GM12891 (cell line): Measurements from ENCODE around the gene PRSS27.

Experiments
- DNase-seq: peaks from one replicate; pipeline ENCODE4 v3.0.0; 2011; ENCODE audit warnings: low spot score; ENCODE audit not compliant: insufficient read length
- FAIRE-seq: peaks from 2 replicates; lab custom pipeline; 2011; peaks lifted over from hg19 to GRCh38; lab: Jason Lieb, UNC
- PAX5 ChIP-seq: IDR thresholded peaks from 2 replicates; pipeline ENCODE4 v1.6.1; 2011; ENCODE audit warnings: low read length, moderate library complexity, mild to moderate bottlenecking; ENCODE audit not compliant: insufficient read depth, severe bottlenecking
- POLR2A ChIP-seq: IDR thresholded peaks from 2 replicates; pipeline ENCODE4 v1.6.1; 2011; ENCODE audit warnings: low read depth, low read length, control low read depth
- POLR2AphosphoS5 ChIP-seq: IDR thresholded peaks from 2 replicates; pipeline ENCODE4 v1.6.1; 2011; ENCODE audit warnings: low read depth, low read length, control low read depth
- POU2F2 ChIP-seq: IDR thresholded peaks from 2 replicates; pipeline ENCODE4 v1.6.1; 2011; ENCODE audit warnings: low read depth, mild to moderate bottlenecking, control low read depth, low read length, moderate library complexity
- SPI1 ChIP-seq: IDR thresholded peaks from 2 replicates; pipeline ENCODE4 v1.6.1; 2011; ENCODE audit warnings: low read depth, low read length, control low read depth
- TAF1 ChIP-seq: IDR thresholded peaks from 2 replicates; pipeline ENCODE4 v1.6.1; 2011; ENCODE audit warnings: low read depth, low read length, control low read depth

The PRSS27 gene

DNA sequence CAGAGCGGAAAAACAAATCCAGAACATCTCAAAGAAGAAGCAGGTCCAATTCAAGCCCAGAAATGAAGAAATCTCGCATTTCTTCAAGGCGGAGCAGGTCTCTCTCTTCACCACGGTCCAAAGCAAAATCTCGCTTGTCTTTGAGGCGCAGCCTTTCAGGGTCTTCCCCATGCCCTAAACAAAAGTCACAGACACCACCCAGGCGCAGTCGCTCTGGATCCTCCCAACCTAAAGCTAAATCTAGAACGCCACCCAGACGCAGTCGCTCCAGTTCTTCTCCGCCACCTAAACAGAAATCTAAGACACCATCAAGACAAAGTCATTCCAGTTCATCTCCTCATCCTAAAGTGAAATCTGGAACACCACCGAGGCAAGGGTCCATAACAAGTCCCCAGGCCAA lies 42.7 kb upstream of the PRSS27 start:
- no peak for FAIRE-seq
- DNase-seq: no peak
- TF ChIP-seq POLR2AphosphoS5: no peak
- TF ChIP-seq SPI1: no peak
- no peak for TF ChIP-seq TAF1
- no peak for TF ChIP-seq POU2F2
- TF ChIP-seq POLR2A: no peak
- no peak for TF ChIP-seq PAX5

DNA sequence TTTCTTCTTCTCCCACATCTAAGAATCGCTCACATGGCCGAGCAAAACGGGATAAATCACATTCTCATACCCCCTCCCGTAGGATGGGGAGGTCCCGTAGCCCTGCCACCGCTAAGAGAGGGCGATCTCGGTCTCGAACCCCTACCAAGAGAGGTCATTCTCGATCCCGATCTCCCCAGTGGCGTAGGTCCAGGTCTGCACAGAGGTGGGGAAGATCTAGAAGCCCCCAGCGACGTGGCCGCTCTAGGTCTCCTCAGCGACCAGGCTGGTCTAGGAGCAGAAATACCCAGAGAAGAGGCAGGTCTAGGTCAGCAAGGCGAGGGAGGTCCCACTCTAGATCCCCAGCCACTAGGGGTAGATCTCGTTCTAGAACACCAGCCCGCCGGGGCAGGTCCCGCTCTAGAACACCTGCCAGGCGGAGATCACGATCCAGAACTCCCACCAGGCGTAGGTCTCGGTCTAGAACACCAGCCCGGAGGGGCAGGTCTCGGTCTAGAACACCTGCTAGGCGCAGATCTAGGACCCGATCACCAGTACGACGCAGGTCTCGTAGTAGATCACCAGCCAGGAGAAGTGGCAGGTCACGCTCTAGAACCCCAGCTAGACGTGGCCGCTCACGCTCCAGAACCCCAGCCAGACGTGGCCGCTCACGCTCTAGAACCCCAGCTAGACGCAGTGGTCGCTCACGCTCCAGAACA lies 42.0 kb upstream of the PRSS27 start:
- DNase-seq (no peak), FAIRE-seq (no peak)
- TF ChIP-seq POU2F2 (no peak), TAF1 (no peak), SPI1 (no peak), POLR2A (no peak), POLR2AphosphoS5 (no peak), PAX5 (no peak)

DNA sequence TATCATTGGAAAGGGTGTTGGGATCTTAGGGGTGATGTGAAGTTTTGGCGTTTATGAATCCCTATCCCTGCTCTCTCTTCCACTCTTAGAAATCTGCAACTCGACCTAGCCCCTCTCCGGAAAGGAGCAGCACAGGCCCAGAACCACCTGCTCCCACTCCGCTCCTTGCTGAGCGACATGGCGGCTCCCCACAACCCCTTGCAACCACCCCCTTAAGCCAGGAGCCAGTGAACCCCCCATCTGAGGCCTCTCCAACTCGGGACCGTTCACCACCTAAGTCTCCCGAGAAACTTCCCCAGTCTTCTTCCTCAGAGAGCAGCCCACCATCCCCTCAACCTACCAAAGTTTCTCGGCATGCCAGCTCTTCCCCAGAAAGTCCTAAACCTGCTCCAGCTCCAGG lies 41.4 kb upstream of the PRSS27 start:
- DNase-seq (no peak), FAIRE-seq (no peak)
- TF ChIP-seq POU2F2 (no peak), POLR2A (no peak), PAX5 (no peak), POLR2AphosphoS5 (no peak), TAF1 (no peak), SPI1 (no peak)

DNA sequence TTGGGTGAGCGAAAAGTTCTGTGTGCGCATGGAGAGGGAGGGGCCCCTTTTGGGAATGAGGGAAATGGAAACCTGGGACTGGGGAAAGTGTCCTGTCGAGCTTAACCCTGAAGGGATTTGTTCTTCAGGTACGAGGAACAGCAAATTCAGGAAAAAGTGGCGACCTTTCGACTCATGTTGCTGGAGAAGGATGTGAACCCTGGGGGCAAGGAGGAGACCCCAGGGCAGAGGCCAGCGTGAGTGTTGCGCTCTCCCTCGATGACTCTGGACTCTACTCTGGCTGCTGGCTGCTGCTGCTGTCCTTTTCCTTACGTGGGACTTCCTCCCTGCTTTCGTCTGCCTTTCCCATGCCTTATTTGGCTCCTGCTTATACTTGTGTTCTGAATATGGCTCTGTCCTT lies 37.3 kb upstream of the PRSS27 start:
- DNase-seq (no peak), FAIRE-seq (no peak)
- no peak for TF ChIP-seq POLR2A
- TF ChIP-seq POLR2AphosphoS5: no peak
- TF ChIP-seq SPI1: no peak
- no peak for TF ChIP-seq PAX5
- TF ChIP-seq TAF1: no peak
- TF ChIP-seq POU2F2: no peak

DNA sequence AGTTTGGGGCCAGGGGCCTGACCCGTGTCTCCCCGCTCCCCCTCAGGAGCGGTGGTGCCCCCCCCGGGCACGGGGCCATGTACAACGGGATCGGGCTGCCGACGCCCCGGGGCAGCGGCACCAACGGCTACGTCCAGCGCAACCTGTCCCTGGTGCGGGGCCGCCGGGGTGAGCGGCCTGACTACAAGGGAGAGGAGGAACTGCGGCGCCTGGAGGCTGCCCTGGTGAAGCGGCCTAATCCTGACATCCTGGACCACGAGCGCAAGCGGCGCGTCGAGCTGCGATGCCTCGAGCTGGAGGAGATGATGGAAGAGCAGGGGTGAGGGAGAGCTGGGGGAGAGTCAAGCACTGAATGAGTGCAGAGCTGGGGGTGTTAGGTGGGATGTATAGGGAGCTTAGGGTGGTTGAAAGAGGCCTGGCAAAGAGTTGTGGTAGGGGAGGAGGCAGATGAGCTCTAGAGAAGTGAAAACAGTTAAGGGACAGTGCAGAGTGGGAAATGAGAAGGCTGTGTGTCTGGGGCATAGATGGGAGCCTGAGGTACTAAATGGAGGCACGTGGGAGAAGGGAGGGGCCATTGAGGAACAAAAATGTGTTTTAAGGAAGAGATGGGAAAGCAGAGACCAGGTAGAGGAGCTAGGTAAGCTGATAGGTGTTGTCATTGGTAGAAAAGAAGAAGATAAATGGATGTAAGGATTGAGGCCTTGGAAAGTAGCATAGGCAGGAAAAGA lies 36.4 kb upstream of the PRSS27 start:
- TF ChIP-seq POLR2AphosphoS5: 0 out of 2 replicates have a peak, but pooled peaks have one; percentile 29
- no peak for TF ChIP-seq TAF1
- TF ChIP-seq POU2F2: no peak
- no peak for TF ChIP-seq PAX5
- TF ChIP-seq POLR2A: no peak; the same call in 1 of the 2 replicates
- no peak for TF ChIP-seq SPI1
- DNase-seq: no peak
- no peak for FAIRE-seq

DNA sequence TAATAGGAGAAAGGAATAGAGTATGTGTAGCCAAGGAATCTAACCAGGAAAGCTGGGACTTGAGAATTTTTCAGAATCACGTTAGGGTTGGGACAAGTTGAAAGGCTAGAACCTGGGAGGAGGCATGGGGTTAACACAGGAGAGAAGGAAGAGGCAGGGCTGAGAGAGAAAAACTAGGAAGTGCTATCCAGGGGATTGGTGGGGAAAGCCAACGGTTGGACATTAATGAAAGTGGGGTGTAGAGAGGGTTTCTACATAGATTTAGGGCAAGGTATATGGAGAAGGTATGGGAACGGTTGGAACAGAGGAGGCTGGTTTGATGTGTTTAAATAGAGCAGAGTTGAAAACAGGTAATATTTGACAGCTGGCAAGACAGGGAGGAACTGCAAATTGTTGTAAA lies 35.1 kb upstream of the PRSS27 start:
- TF ChIP-seq POLR2AphosphoS5 (no peak), TAF1 (no peak), PAX5 (no peak), SPI1 (no peak), POLR2A (no peak)
- FAIRE-seq: no peak
- DNase-seq: no peak

DNA sequence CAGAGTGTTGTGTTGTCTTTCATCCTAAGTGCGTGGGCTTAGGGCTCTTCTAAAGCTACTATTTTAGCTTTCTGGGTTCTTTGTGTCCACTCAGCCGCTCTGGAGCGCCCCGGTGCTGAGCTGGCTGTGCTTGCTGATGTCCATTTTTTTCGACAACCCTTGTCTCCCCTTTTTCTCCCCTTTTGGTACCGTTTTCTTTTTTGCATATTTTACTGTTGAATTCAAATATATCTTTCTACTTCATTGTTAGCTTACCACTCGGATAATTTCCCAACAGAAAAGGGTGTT lies 33.7 kb upstream of the PRSS27 start:
- FAIRE-seq: no peak
- TF ChIP-seq POLR2A (peak; percentile 19; the same call in 1 of the 2 replicates), TAF1 (no peak), POLR2AphosphoS5 (no peak)
- DNase-seq: no peak

DNA sequence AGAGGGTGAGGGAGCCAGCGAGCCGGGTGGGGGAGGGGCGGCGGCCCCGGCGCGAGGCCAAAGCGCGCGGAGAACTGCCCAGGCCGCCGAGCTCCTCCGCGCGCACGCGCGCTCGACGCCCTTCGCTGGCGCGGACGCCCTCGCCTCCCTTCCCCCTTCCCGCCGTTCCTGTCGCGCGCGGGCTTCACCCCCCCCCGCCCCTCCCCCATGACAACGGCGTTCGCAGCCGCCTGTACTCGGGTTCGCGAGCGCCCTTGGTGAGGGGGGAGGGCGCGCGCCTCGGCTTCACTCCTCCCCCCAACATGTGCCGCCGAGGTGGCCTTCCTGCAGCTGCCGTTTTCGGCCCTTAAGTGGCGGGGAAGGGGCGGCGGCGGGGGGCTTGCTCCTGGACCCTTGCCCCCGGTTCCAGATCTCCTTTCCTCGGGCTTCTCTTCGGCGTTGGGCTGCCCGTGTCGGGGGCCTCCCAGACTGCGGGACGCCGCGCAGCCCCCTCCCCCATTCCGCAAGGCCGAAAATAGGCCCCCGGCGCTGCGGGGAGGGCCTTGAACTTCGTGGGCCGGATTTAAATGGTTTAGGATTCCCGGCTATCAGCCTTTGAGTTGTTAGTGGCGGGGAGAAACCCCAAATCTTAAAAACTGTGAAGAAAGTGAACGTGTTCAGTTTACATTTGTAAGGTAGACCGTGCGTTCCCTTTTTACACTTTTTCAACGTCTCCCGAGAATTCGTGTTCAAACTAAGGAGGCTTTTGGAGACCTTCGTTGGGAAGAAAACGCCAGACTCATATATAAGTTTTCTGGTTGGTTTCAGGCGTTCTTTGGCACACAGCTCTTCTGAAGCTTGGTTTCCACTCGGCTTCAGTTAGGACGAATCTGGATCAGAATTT lies 33.1 kb upstream of the PRSS27 start:
- DNase-seq (peak; percentile 78), FAIRE-seq (no peak)
- TF ChIP-seq POLR2AphosphoS5 (no peak), POLR2A (peak; percentile 9; the same call in 1 of the 2 replicates)

DNA sequence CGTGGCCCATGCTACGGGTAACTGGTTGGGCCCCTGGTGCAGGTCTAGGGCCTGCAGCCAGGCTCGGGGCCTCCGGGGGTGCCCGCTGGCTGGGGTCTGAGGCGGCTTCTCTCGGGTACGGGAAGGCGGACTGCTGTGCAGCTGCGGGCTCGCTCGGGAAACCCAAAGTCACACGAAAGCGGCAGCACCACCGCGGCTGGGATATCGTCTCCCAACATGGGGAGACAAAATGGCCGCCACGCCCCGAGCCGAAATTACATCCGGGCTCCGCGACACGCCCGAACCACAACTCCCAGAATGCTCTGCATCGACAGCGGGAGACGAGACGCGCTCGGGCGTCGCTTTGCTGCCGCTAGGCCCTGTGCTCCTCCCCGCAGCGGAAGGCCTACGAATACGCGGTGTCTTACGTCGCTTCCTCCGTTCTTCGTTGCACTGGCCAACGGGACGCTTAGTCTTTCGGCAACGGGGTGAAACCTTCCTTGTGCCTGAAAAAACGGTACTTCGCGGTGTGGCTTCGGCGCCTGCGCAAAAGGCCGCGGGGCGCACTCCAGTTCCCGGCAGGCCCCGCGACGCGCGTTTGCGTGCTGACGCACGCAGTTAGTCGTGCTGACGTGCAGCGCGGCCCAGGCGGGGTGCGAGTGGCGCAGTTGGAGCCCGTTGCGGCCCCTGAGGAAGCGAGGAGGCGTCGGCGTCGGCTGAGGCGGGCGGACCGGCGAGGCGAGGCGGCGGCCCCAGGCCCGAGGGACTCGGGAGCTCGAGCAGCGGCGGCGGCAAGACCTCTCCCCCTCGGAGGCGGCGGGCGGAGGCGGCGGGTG lies 32.2 kb upstream of the PRSS27 start, which contains the start of gene SRRM2:
Gene SRRM2 (plus strand): TSS at position 604 of the 815 bp plus-strand sequence. CDS start 3,727 bp downstream, outside the sequence.
- DNase-seq (peak; percentile 97), FAIRE-seq (peak; percentile 96)
- TF ChIP-seq POU2F2: peak; percentile 69; the same call in 1 of the 2 replicates
- TF ChIP-seq TAF1: peak; percentile 64
- peak; percentile 78 for TF ChIP-seq POLR2A
- no peak for TF ChIP-seq SPI1
- TF ChIP-seq POLR2AphosphoS5: peak; percentile 74
- TF ChIP-seq PAX5: no peak
